ENCODE data around the gene PODXL2.

Gene PODXL2

GRCh38 chr3:127628788-127629466 is at the start of gene PODXL2:
PODXL2 (plus strand) TSS chr3:127629185; CDS start chr3:127629220, 35 bp downstream.
- H3K9ac ChIP-seq (ENCODE audit: low read length): peak within 1 kb of the TSS; percentile 43
- H3K4me3 ChIP-seq (ENCODE audit: low read length): peak within 1 kb of the TSS; percentile 31
- no peaks in the 10 kb centered on the region for H3K36me3 ChIP-seq (ENCODE audit: control insufficient read depth, insufficient read depth, low read length)
- no peaks in the 10 kb centered on the region for H3K9me3 ChIP-seq (ENCODE audit: control insufficient read depth, low read length)
- H3K4me1 ChIP-seq (ENCODE audit: control insufficient read depth, insufficient read depth, low read length): peaks cover 12% of the 10 kb centered on the region
- peaks cover 12% of the 10 kb centered on the region for H3K27me3 ChIP-seq (ENCODE audit: control insufficient read depth, insufficient read depth, low read length)

GRCh38 chr3:127580327-127581060 is 48.5 kb upstream of the PODXL2 start:
- H3K4me1 ChIP-seq (ENCODE audit: control insufficient read depth, insufficient read depth, low read length): peaks cover 2% of the 10 kb centered on the region
- H3K27me3 ChIP-seq (ENCODE audit: control insufficient read depth, insufficient read depth, low read length): no peaks in the 10 kb centered on the region
- peaks cover 3% of the 10 kb centered on the region for H3K36me3 ChIP-seq (ENCODE audit: control insufficient read depth, insufficient read depth, low read length)
- no peak overlapping the region for H3K4me3 ChIP-seq (ENCODE audit: low read length)
- no peaks in the 10 kb centered on the region for H3K9me3 ChIP-seq (ENCODE audit: control insufficient read depth, low read length)
- no peak overlapping the region for H3K9ac ChIP-seq (ENCODE audit: low read length)

- Histone ChIP-seq H3K9me3 (ENCODE audit: control insufficient read depth, low read length) (no peaks in the 10 kb centered on the region), H3K36me3 (ENCODE audit: control insufficient read depth, insufficient read depth, low read length) (no peaks in the 10 kb centered on the region), H3K27me3 (ENCODE audit: control insufficient read depth, insufficient read depth, low read length) (no peaks in the 10 kb centered on the region), H3K4me3 (ENCODE audit: low read length) (no peak overlapping the region), H3K4me1 (ENCODE audit: control insufficient read depth, insufficient read depth, low read length) (peaks cover 17% of the 10 kb centered on the region), H3K9ac (ENCODE audit: low read length) (no peak overlapping the region)
These were observed 44.3 kb upstream of the PODXL2 start for GRCh38 chr3:127584734-127585133.

- H3K27me3 ChIP-seq (ENCODE audit: control insufficient read depth, insufficient read depth, low read length): no peaks in the 10 kb centered on the region
- no peaks in the 10 kb centered on the region for H3K9me3 ChIP-seq (ENCODE audit: control insufficient read depth, low read length)
- no peak overlapping the region for H3K4me3 ChIP-seq (ENCODE audit: low read length)
- H3K9ac ChIP-seq (ENCODE audit: low read length): no peak overlapping the region
- H3K4me1 ChIP-seq (ENCODE audit: control insufficient read depth, insufficient read depth, low read length): peaks cover 17% of the 10 kb centered on the region
- no peaks in the 10 kb centered on the region for H3K36me3 ChIP-seq (ENCODE audit: control insufficient read depth, insufficient read depth, low read length)
These were observed 43.7 kb upstream of the PODXL2 start for GRCh38 chr3:127585163-127585812.

GRCh38 chr3:127585813-127586413 is 43.1 kb upstream of the PODXL2 start:
- H3K27me3 ChIP-seq (ENCODE audit: control insufficient read depth, insufficient read depth, low read length): no peaks in the 10 kb centered on the region
- no peaks in the 10 kb centered on the region for H3K9me3 ChIP-seq (ENCODE audit: control insufficient read depth, low read length)
- no peak overlapping the region for H3K9ac ChIP-seq (ENCODE audit: low read length)
- peaks cover 17% of the 10 kb centered on the region for H3K4me1 ChIP-seq (ENCODE audit: control insufficient read depth, insufficient read depth, low read length)
- no peak overlapping the region for H3K4me3 ChIP-seq (ENCODE audit: low read length)
- no peaks in the 10 kb centered on the region for H3K36me3 ChIP-seq (ENCODE audit: control insufficient read depth, insufficient read depth, low read length)

- no peaks in the 10 kb centered on the region for H3K27me3 ChIP-seq (ENCODE audit: control insufficient read depth, insufficient read depth, low read length)
- H3K36me3 ChIP-seq (ENCODE audit: control insufficient read depth, insufficient read depth, low read length): no peaks in the 10 kb centered on the region
- H3K9me3 ChIP-seq (ENCODE audit: control insufficient read depth, low read length): no peaks in the 10 kb centered on the region
- peaks cover 27% of the 10 kb centered on the region for H3K4me1 ChIP-seq (ENCODE audit: control insufficient read depth, insufficient read depth, low read length)
- H3K4me3 ChIP-seq (ENCODE audit: low read length): no peak overlapping the region
- no peak overlapping the region for H3K9ac ChIP-seq (ENCODE audit: low read length)
These were observed 41.1 kb upstream of the PODXL2 start for GRCh38 chr3:127587876-127588275.

- Histone ChIP-seq H3K9me3 (ENCODE audit: control insufficient read depth, low read length) (no peaks in the 10 kb centered on the region), H3K9ac (ENCODE audit: low read length) (peak overlapping the region; percentile 87), H3K27me3 (ENCODE audit: control insufficient read depth, insufficient read depth, low read length) (no peaks in the 10 kb centered on the region), H3K36me3 (ENCODE audit: control insufficient read depth, insufficient read depth, low read length) (no peaks in the 10 kb centered on the region), H3K4me3 (ENCODE audit: low read length) (peak overlapping the region; percentile 97), H3K4me1 (ENCODE audit: control insufficient read depth, insufficient read depth, low read length) (peaks cover 27% of the 10 kb centered on the region)
These were observed 40.0 kb upstream of the PODXL2 start for GRCh38 chr3:127588806-127589577.

GRCh38 chr3:127589600-127590281 is 39.2 kb upstream of the PODXL2 start:
- H3K9me3 ChIP-seq (ENCODE audit: control insufficient read depth, low read length): no peaks in the 10 kb centered on the region
- no peaks in the 10 kb centered on the region for H3K27me3 ChIP-seq (ENCODE audit: control insufficient read depth, insufficient read depth, low read length)
- peak overlapping the region; percentile 87 for H3K9ac ChIP-seq (ENCODE audit: low read length)
- peak overlapping the region; percentile 97 for H3K4me3 ChIP-seq (ENCODE audit: low read length)
- H3K4me1 ChIP-seq (ENCODE audit: control insufficient read depth, insufficient read depth, low read length): peaks cover 27% of the 10 kb centered on the region
- H3K36me3 ChIP-seq (ENCODE audit: control insufficient read depth, insufficient read depth, low read length): no peaks in the 10 kb centered on the region

- H3K27me3 ChIP-seq (ENCODE audit: control insufficient read depth, insufficient read depth, low read length): no peaks in the 10 kb centered on the region
- no peaks in the 10 kb centered on the region for H3K36me3 ChIP-seq (ENCODE audit: control insufficient read depth, insufficient read depth, low read length)
- H3K4me3 ChIP-seq (ENCODE audit: low read length): peak overlapping the region; percentile 97
- peak overlapping the region; percentile 87 for H3K9ac ChIP-seq (ENCODE audit: low read length)
- peaks cover 27% of the 10 kb centered on the region for H3K4me1 ChIP-seq (ENCODE audit: control insufficient read depth, insufficient read depth, low read length)
- H3K9me3 ChIP-seq (ENCODE audit: control insufficient read depth, low read length): no peaks in the 10 kb centered on the region
These were observed 38.7 kb upstream of the PODXL2 start for GRCh38 chr3:127590282-127590592.

- Histone ChIP-seq H3K27me3 (ENCODE audit: control insufficient read depth, insufficient read depth, low read length) (no peaks in the 10 kb centered on the region), H3K9ac (ENCODE audit: low read length) (peak within 1 kb of the TSS; percentile 87), H3K36me3 (ENCODE audit: control insufficient read depth, insufficient read depth, low read length) (no peaks in the 10 kb centered on the region), H3K9me3 (ENCODE audit: control insufficient read depth, low read length) (no peaks in the 10 kb centered on the region), H3K4me3 (ENCODE audit: low read length) (peak within 1 kb of the TSS; percentile 97), H3K4me1 (ENCODE audit: control insufficient read depth, insufficient read depth, low read length) (peaks cover 27% of the 10 kb centered on the region)
These were observed 38.2 kb upstream of the PODXL2 start, which contains the start of gene TPRA1 for GRCh38 chr3:127590593-127591465. TPRA1 (minus strand) TSS chr3:127590733; CDS start chr3:127580146, 10,587 bp downstream.

All from mucosa of stomach (tissue), 1 donor.